H9 (cell line): ENCODE measurements around the gene SEMA3F. TPM values are rescaled to one million over a fixed set of nuclear protein-coding genes. Genes with fewer than 3 reads are reported as not detected.

Experiments used
- DNase-seq: peaks from one replicate; pipeline ENCODE4 v3.0.0-alpha.2; 2017
- H2AFZ ChIP-seq: one replicate; pipeline ENCODE4 v1.6.1; 2013; ENCODE audit warnings: mild to moderate bottlenecking, low read length, control low read depth, moderate library complexity
- H2AK5ac ChIP-seq: 2 replicates; pipeline ENCODE4 v1.6.1; 2013; ENCODE audit warnings: low read length, control low read depth, mixed read lengths; ENCODE audit not compliant: insufficient read length
- H2BK120ac ChIP-seq: one replicate; pipeline ENCODE4 v1.6.1; 2013; ENCODE audit warnings: low read depth, mild to moderate bottlenecking, low read length, control low read depth, inconsistent platforms; ENCODE audit not compliant: poor library complexity, severe bottlenecking
- H2BK12ac ChIP-seq: 2 replicates; pipeline ENCODE4 v1.6.1; 2013; ENCODE audit warnings: low read length, control low read depth, mixed read lengths, low read depth; ENCODE audit not compliant: insufficient read length
- H2BK15ac ChIP-seq: 2 replicates; pipeline ENCODE4 v1.6.1; 2013; ENCODE audit warnings: low read depth, low read length, control low read depth
- H2BK20ac ChIP-seq: one replicate; pipeline ENCODE4 v1.6.1; 2013; ENCODE audit warnings: low read depth, mild to moderate bottlenecking, low read length, control low read depth, inconsistent platforms; ENCODE audit not compliant: poor library complexity, severe bottlenecking
- H2BK5ac ChIP-seq: 2 replicates; pipeline ENCODE4 v1.6.1; 2013; ENCODE audit warnings: low read length, control low read depth, mixed read lengths; ENCODE audit not compliant: insufficient read length
- H3K14ac ChIP-seq: 2 replicates; pipeline ENCODE4 v1.6.1; 2013; ENCODE audit warnings: low read length, control low read depth; ENCODE audit not compliant: insufficient read depth
- H3K18ac ChIP-seq: 2 replicates; pipeline ENCODE4 v1.6.1; 2013; ENCODE audit warnings: low read depth, mild to moderate bottlenecking, mixed read lengths, low read length, control low read depth; ENCODE audit not compliant: insufficient read length
- H3K23ac ChIP-seq: 2 replicates; pipeline ENCODE4 v1.6.1; 2013; ENCODE audit warnings: low read length, control low read depth, mixed read lengths, low read depth; ENCODE audit not compliant: insufficient read length
- H3K23me2 ChIP-seq: 2 replicates; pipeline ENCODE4 v1.6.1; 2013; ENCODE audit warnings: low read depth, mild to moderate bottlenecking, mixed read lengths, low read length, control low read depth; ENCODE audit not compliant: insufficient read length, poor library complexity, severe bottlenecking
- H3K27ac ChIP-seq: 2 replicates; pipeline ENCODE4 v1.5.1; 2013; ENCODE audit warnings: low read length, control low read depth, mixed read lengths, low read depth; ENCODE audit not compliant: insufficient read length
- H3K27me3 ChIP-seq: 2 replicates; pipeline ENCODE4 v1.6.1; 2013; ENCODE audit warnings: low read length, control low read depth, inconsistent platforms; ENCODE audit not compliant: insufficient read depth
- H3K4ac ChIP-seq: 2 replicates; pipeline ENCODE4 v1.6.1; 2013; ENCODE audit warnings: low read depth, mild to moderate bottlenecking, control low read depth, inconsistent platforms, low read length, moderate library complexity
- H3K4me1 ChIP-seq: 2 replicates; pipeline ENCODE4 v1.6.1; 2013; ENCODE audit warnings: low read length, control low read depth, inconsistent platforms; ENCODE audit not compliant: insufficient read depth
- H3K4me2 ChIP-seq: 2 replicates; pipeline ENCODE4 v1.6.1; 2013; ENCODE audit warnings: low read length, control low read depth, mixed read lengths; ENCODE audit not compliant: insufficient read length, insufficient read depth
- H3K56ac ChIP-seq: 2 replicates; pipeline ENCODE4 v1.6.1; 2013; ENCODE audit warnings: low read depth, mild to moderate bottlenecking, mixed read lengths, low read length, control low read depth; ENCODE audit not compliant: insufficient read length
- H3K79me1 ChIP-seq: 2 replicates; pipeline ENCODE4 v1.6.1; 2013; ENCODE audit warnings: low read depth, mild to moderate bottlenecking, moderate library complexity, low read length, control low read depth, inconsistent platforms; ENCODE audit not compliant: insufficient read depth, poor library complexity, severe bottlenecking
- H3K79me2 ChIP-seq: 2 replicates; pipeline ENCODE4 v1.6.1; 2013; ENCODE audit warnings: low read length, control low read depth, inconsistent platforms; ENCODE audit not compliant: insufficient read depth
- H3K9ac ChIP-seq: 2 replicates; pipeline ENCODE4 v1.6.1; 2013; ENCODE audit warnings: low read length, control low read depth, mixed read lengths; ENCODE audit not compliant: insufficient read length; ENCODE audit errors: extremely low read depth
- H3K9me3 ChIP-seq: one replicate; pipeline ENCODE4 v1.6.1; 2013; ENCODE audit warnings: low read depth, low read length, inconsistent platforms; ENCODE audit not compliant: control insufficient read depth
- H3T11ph ChIP-seq: one replicate; pipeline ENCODE4 v1.6.1; 2013; ENCODE audit warnings: mild to moderate bottlenecking, low read length, control low read depth, inconsistent platforms
- H4K20me1 ChIP-seq: one replicate; pipeline ENCODE4 v1.6.1; 2013; ENCODE audit not compliant: control insufficient read depth, insufficient read length, insufficient read depth
- H4K5ac ChIP-seq: 2 replicates; pipeline ENCODE4 v1.6.1; 2013; ENCODE audit warnings: low read depth, mild to moderate bottlenecking, mixed read lengths, low read length, control low read depth; ENCODE audit not compliant: insufficient read length
- H4K8ac ChIP-seq: replicated peaks from 2 replicates; pipeline ENCODE4 v1.6.1; 2013; ENCODE audit warnings: low read length, control low read depth, mixed read lengths, low read depth; ENCODE audit not compliant: insufficient read length
- H4K91ac ChIP-seq: 2 replicates; pipeline ENCODE4 v1.6.1; 2013; ENCODE audit warnings: low read depth, mild to moderate bottlenecking, moderate library complexity, mixed read lengths, low read length, control low read depth; ENCODE audit not compliant: insufficient read length
- H3K27ac Mint-ChIP-seq, 3 experiments: 2 replicates in 2 of 3; 3 replicates in 1 of 3; pipeline ENCODE4 v1.8.0; 2020 to 2021; ENCODE audit warnings: mixed read lengths in 3 of 3, mild to moderate bottlenecking in 1 of 3, moderate library complexity in 1 of 3
- H3K27me3 Mint-ChIP-seq: 2 replicates; pipeline ENCODE4 v1.8.0; 2021; ENCODE audit warnings: low read depth, mild to moderate bottlenecking, moderate library complexity, mixed read lengths
- H3K36me3 Mint-ChIP-seq, 3 experiments: 2 replicates in 2 of 3; 3 replicates in 1 of 3; pipeline ENCODE4 v1.8.0; 2020 to 2021; ENCODE audit warnings: low read depth in 3 of 3, mixed read lengths in 3 of 3; ENCODE audit not compliant: insufficient read depth in 1 of 3
- H3K4me1 Mint-ChIP-seq, 2 experiments: 2 replicates each; pipeline ENCODE4 v1.8.0; 2020; ENCODE audit warnings: mixed read lengths in 2 of 2
- H3K4me3 Mint-ChIP-seq, 2 experiments: 2 replicates in 1 of 2; 3 replicates in 1 of 2; pipeline ENCODE4 v1.8.0; 2020 to 2021; ENCODE audit warnings: mild to moderate bottlenecking in 2 of 2, mixed read lengths in 2 of 2, moderate library complexity in 1 of 2
- H3K9me3 Mint-ChIP-seq, 2 experiments: 2 replicates in 1 of 2; 3 replicates in 1 of 2; pipeline ENCODE4 v1.8.0; 2020; ENCODE audit warnings: mild to moderate bottlenecking in 2 of 2, mixed read lengths in 2 of 2, moderate library complexity in 1 of 2
- CTCF ChIP-seq: fragments of 200-600 bp; sonication (generic); conservative IDR thresholded peaks from 3 replicates; pipeline ENCODE4 v1.8.0; 2021; ENCODE audit warnings: antibody characterized with exemption, mild to moderate bottlenecking
- WGBS: extraction: QIAGEN DNeasy Blood & Tissue Kit; methylation state at CpG from one replicate; pipeline ENCODE4 v1.1.7; 2013; ENCODE audit warnings: missing lambda C conversion rate, low lambda C conversion rate, mixed read lengths; ENCODE audit not compliant: insufficient read length; ENCODE audit errors: extremely low coverage; 5-methylcytosine and 5-hydroxymethylcytosine counted together
- total RNA-seq: library from RNA; stranded (reverse); gene quantifications from 2 replicates; pipeline ENCODE4 v1.2.1, GENCODE V29; 2021

Gene SEMA3F
- total RNA-seq, 1 experiment from 2014 or later, result 14.3 TPM

DNA sequence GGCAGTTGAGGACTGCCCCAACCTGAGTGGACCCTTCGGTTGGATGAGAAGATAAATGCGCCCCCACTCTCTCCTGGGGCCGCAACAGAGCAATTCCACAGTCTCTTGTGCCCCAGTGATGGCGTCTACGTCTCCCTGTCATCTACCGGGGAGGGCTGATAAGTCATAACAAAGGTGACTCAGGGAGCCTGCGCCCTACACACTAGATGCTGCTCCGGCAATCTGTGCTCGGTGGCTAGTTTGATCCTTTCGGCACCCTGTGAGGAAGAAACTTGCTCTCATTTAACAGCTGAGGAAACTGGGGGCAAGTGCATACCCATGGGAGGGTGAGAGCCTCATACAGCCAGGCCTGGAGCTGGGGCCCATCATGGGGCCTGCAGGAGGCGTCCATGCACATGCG lies 14.1 kb upstream of the SEMA3F start:
- no peaks in the 10 kb centered on the region; the same call in 1 of the 2 replicates for H3K27me3 Mint-ChIP-seq
- TF ChIP-seq CTCF, result no peak

More for the DNA sequence above, 14.1 kb upstream of the SEMA3F start:
- Histone ChIP-seq H2BK120ac (no peak overlapping the region), H3K56ac (no peak overlapping the region), H3K27me3 (no peaks in the 10 kb centered on the region), H3K23me2 (no peaks in the 10 kb centered on the region), H2AK5ac (no peak overlapping the region), H4K8ac (no peak overlapping the region), H3T11ph (no peak overlapping the region), H2BK15ac (no peak overlapping the region), H3K4me1 (peaks cover 8% of the 10 kb centered on the region; the same call in 1 of the 2 replicates), H3K79me1 (no peaks in the 10 kb centered on the region), H4K91ac (no peak overlapping the region), H3K23ac (no peak overlapping the region), H4K20me1 (no peaks in the 10 kb centered on the region), H3K27ac (no peak overlapping the region), H2BK5ac (no peak overlapping the region), H3K4me2 (no peak overlapping the region), H2BK20ac (no peak overlapping the region), H4K5ac (no peak overlapping the region), H3K9ac (no peak overlapping the region), H2BK12ac (no peak overlapping the region), H3K18ac (no peak overlapping the region), H3K79me2 (no peaks in the 10 kb centered on the region), H3K4ac (no peak overlapping the region), H3K9me3 (no peaks in the 10 kb centered on the region), H3K14ac (no peak overlapping the region), H2AFZ (no peak overlapping the region)
- H3K27ac Mint-ChIP-seq, result no peak overlapping the region
- no peaks in the 10 kb centered on the region; a peak in 1 of 7 replicates for H3K36me3 Mint-ChIP-seq
- H3K4me1 Mint-ChIP-seq, result peaks cover 26 to 38% of the 10 kb centered on the region in 2 experiments
- no peak overlapping the region for H3K4me3 Mint-ChIP-seq
- no peaks in the 10 kb centered on the region; a peak in 1 of 5 replicates for H3K9me3 Mint-ChIP-seq
- no CpG with 5 or more reads among the region's 12 CpGs for WGBS
- DNase-seq, result no peak
